CD4-positive, alpha-beta T cell (primary cell): ENCODE measurements around the gene S100A14. TPM values are rescaled to one million over a fixed set of nuclear protein-coding genes. Genes with fewer than 3 reads are reported as not detected.

Source experiments
- ATAC-seq: fragments of 200-7000 bp; cut with Tn5 transposase; one replicate; pipeline ENCODE4 v1.10.0; 2022; ENCODE audit warnings: mild to moderate bottlenecking; ENCODE audit not compliant: poor library complexity
- CTCF ChIA-PET: fragments of 350-600 bp; sonication (Branson Sonifier 250); formaldehyde crosslinking; loops from one replicate; lab custom pipeline; 2021; ENCODE audit warnings: antibody characterized with exemption, inconsistent platforms; lab: Charles Lee
- POLR2A ChIA-PET: fragments of 350-600 bp; sonication (Branson Sonifier 250); formaldehyde crosslinking; loops from one replicate; lab custom pipeline; 2021; ENCODE audit warnings: antibody characterized with exemption, inconsistent platforms; lab: Charles Lee
- DNase-seq, 14 experiments: peaks; one replicate each; pipeline ENCODE4 v3.0.0-alpha.2; 2013 to 2020; ENCODE audit warnings: mixed read lengths in 2 of 14
- H3K27ac ChIP-seq, 2 donors: one replicate each; pipeline versions ENCODE4 v1.5.1 to v1.7.0; 2013; ENCODE audit warnings: low read length in 2 of 2, low read depth in 1 of 2, mild to moderate bottlenecking in 1 of 2
- H3K27me3 ChIP-seq, 2 experiments: 1 replicate in 1 of 2; 2 replicates in 1 of 2; pipeline versions ENCODE4 v1.6.1 to v1.7.0; 2013; ENCODE audit warnings: low read length in 2 of 2, control low read depth in 1 of 2, mild to moderate bottlenecking in 1 of 2, moderate library complexity in 1 of 2; ENCODE audit not compliant: insufficient read depth in 2 of 2, control insufficient read depth in 1 of 2
- H3K36me3 ChIP-seq: one replicate; pipeline ENCODE4 v1.6.1; 2013; ENCODE audit warnings: low read length, control low read depth; ENCODE audit not compliant: insufficient read depth
- H3K4me1 ChIP-seq: one replicate; pipeline ENCODE4 v1.6.1; 2013; ENCODE audit warnings: low read length, control low read depth; ENCODE audit not compliant: insufficient read depth
- H3K4me3 ChIP-seq: one replicate; pipeline ENCODE4 v1.5.1; 2013; ENCODE audit warnings: mild to moderate bottlenecking, low read length, moderate library complexity
- H3K9me3 ChIP-seq, 2 experiments: 1 replicate in 1 of 2; 2 replicates in 1 of 2; pipeline versions ENCODE4 v1.6.1 to v1.7.0; 2013; ENCODE audit warnings: low read length in 2 of 2, mild to moderate bottlenecking in 2 of 2, control low read depth in 1 of 2, moderate library complexity in 1 of 2; ENCODE audit not compliant: control insufficient read depth in 1 of 2, insufficient read depth in 1 of 2
- H3K27ac Mint-ChIP-seq: one replicate; pipeline ENCODE4 v1.8.0; 2020; ENCODE audit warnings: mixed read lengths
- H3K27me3 Mint-ChIP-seq: one replicate; pipeline ENCODE4 v1.8.0; 2021; ENCODE audit warnings: mixed read lengths
- H3K36me3 Mint-ChIP-seq: one replicate; pipeline ENCODE4 v1.8.0; 2021; ENCODE audit warnings: low read depth, mixed read lengths
- H3K4me1 Mint-ChIP-seq: one replicate; pipeline ENCODE4 v1.8.0; 2021; ENCODE audit warnings: low read depth, mixed read lengths
- H3K4me3 Mint-ChIP-seq: one replicate; pipeline ENCODE4 v1.8.0; 2020; ENCODE audit warnings: mild to moderate bottlenecking, mixed read lengths
- H3K9me3 Mint-ChIP-seq: one replicate; pipeline ENCODE4 v1.8.0; 2020; ENCODE audit warnings: mixed read lengths
- intact Hi-C, 2 experiments: fragments of 100-400 bp; cut with DNase I in 1 of 2; cut with micrococcal nuclease in 1 of 2; formaldehyde crosslinking; loops; one replicate each; pipeline versions ENCODE4 v1.15.1 to v1.9.0; 2023 to 2025; cut with DNase I, micrococcal nuclease
- total RNA-seq, 174 experiments: library from RNA in 2 of 174; stranded (reverse) in 2 of 174; gene quantifications; one replicate each; pipeline ENCODE4 v1.2.3 and lab custom pipeline; 2021 to 2026
- TF ChIP-seq, protein P1 (sequence below): fragments of 200-600 bp; IDR thresholded peaks from one replicate; pipeline ENCODE4 v1.8.0; 2022; ENCODE audit warnings: antibody characterized with exemption, mild to moderate bottlenecking

S100A14 gene
- total RNA-seq, 2 experiments from 2014 or later, result not detected

DNA sequence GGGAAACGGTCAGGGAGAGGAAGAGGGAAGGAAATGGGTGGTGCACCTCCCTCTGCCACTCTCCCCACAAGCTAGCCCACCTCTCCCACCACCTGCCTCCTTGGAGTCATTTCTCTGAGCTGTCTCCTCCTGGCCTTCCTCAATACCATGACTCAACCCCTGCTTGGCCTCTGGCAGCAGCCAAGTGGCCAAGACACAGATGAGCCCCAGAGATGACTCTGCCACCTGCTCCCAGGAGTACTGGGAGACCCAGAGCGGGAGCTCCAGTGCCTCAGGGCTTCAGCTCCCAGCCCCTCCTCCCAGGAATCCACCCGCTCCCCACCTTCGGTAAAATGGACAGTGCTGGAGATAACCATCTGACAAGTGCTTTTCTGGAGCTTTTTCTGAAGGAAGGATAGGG, 5.8 kb downstream of the S100A14 start:
- TF ChIP-seq, protein P1, sequence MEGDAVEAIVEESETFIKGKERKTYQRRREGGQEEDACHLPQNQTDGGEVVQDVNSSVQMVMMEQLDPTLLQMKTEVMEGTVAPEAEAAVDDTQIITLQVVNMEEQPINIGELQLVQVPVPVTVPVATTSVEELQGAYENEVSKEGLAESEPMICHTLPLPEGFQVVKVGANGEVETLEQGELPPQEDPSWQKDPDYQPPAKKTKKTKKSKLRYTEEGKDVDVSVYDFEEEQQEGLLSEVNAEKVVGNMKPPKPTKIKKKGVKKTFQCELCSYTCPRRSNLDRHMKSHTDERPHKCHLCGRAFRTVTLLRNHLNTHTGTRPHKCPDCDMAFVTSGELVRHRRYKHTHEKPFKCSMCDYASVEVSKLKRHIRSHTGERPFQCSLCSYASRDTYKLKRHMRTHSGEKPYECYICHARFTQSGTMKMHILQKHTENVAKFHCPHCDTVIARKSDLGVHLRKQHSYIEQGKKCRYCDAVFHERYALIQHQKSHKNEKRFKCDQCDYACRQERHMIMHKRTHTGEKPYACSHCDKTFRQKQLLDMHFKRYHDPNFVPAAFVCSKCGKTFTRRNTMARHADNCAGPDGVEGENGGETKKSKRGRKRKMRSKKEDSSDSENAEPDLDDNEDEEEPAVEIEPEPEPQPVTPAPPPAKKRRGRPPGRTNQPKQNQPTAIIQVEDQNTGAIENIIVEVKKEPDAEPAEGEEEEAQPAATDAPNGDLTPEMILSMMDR, result no peak
- DNase-seq (no peak), ATAC-seq (no peak)
- Histone ChIP-seq H3K27ac (no peak overlapping the region), H3K4me3 (no peak overlapping the region), H3K9me3 (no peaks in the 10 kb centered on the region), H3K36me3 (no peaks in the 10 kb centered on the region), H3K27me3 (no peaks in the 10 kb centered on the region), H3K4me1 (no peaks in the 10 kb centered on the region)
- no peak overlapping the region for H3K4me3 Mint-ChIP-seq
- no peaks in the 10 kb centered on the region for H3K36me3 Mint-ChIP-seq
- H3K27ac Mint-ChIP-seq, result no peak overlapping the region
- no peaks in the 10 kb centered on the region for H3K4me1 Mint-ChIP-seq
- CTCF ChIA-PET, result no interaction called here
- intact Hi-C loops, result no loop called here
- POLR2A ChIA-PET, result no interaction called here
- H3K9me3 Mint-ChIP-seq, result no peaks in the 10 kb centered on the region
- H3K27me3 Mint-ChIP-seq, result no peaks in the 10 kb centered on the region

DNA sequence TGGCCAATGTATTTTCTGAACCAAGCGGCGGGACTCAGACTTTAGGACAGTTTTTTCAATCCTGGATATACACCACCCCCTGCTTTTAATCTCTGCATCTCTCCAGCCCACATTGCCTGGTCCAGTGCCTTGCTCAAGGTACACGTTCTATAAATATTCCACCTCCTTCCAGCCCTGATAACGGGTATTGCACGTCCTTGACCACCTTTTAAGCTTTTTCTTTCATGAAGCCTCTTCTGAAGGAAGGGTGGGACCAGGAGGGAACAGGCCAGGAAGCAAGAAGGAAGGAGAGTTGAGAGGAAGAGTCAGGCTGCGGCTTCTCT, 6.6 kb downstream of the S100A14 start:
- TF ChIP-seq, protein P1, result no peak
- H3K27me3 Mint-ChIP-seq, result no peaks in the 10 kb centered on the region
- H3K36me3 Mint-ChIP-seq, result no peaks in the 10 kb centered on the region
- POLR2A ChIA-PET, result no interaction called here
- no peaks in the 10 kb centered on the region for H3K9me3 Mint-ChIP-seq
- intact Hi-C loops, result no loop called here
- no peaks in the 10 kb centered on the region for H3K36me3 ChIP-seq
- H3K27ac Mint-ChIP-seq, result no peak overlapping the region
- no peaks in the 10 kb centered on the region for H3K9me3 ChIP-seq
- no peaks in the 10 kb centered on the region for H3K4me1 ChIP-seq
- H3K27ac ChIP-seq, result no peak overlapping the region
- no peak overlapping the region for H3K4me3 Mint-ChIP-seq
- no peak overlapping the region for H3K4me3 ChIP-seq
- DNase-seq (no peak), ATAC-seq (no peak)
- no peaks in the 10 kb centered on the region for H3K4me1 Mint-ChIP-seq
- CTCF ChIA-PET, result no interaction called here
- no peaks in the 10 kb centered on the region for H3K27me3 ChIP-seq

DNA sequence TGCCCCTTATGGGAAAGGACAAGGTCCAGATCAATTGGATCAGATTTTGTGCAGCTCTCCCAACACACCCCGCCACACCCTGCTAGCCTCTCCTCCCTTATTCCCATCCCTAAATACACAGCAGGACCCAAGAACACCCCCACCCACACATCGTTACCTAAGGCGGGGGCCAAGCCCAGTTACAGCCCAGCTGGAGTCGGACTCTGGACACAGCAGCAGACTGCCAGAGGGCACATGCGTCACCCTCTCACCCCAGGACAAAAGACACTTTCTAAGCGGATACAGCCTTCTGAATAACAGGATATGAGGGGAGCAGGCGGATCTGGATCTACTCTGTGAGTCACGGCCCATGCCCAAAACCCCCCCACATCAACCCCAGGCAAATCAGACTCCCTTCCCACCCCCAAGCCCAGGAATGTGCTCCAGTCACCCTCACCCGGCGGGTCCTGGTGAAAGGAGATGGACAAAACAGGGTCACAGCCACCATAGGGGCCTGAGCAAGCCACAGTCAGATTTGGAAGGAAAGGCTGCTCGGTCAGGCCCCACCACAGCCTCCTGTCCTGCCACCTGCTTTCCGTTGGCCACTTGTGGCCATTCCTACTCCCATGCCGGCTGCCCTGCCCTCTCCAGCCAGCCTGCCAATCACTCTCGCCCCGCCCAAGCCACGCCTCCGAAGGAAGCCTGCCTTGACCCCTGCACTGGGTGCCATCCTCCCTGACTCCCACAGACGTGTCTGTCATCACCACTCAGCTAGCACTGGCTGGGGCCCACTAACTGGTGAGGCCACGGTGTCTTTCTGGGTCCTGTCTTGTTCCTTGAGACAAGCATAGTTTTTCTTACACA, 7.2 kb downstream of the S100A14 start:
- CTCF ChIA-PET, result no interaction called here

More for the DNA sequence above, 7.2 kb downstream of the S100A14 start:
- POLR2A ChIA-PET, result no interaction called here
- Mint-ChIP-seq H3K4me3 (no peak overlapping the region), H3K27me3 (no peaks in the 10 kb centered on the region), H3K36me3 (no peaks in the 10 kb centered on the region), H3K27ac (no peak overlapping the region), H3K9me3 (no peaks in the 10 kb centered on the region), H3K4me1 (no peaks in the 10 kb centered on the region)
- intact Hi-C loops, result no loop called here
- H3K27me3 ChIP-seq, result no peaks in the 10 kb centered on the region
- no peaks in the 10 kb centered on the region for H3K9me3 ChIP-seq
- TF ChIP-seq, protein P1, result no peak
- H3K4me3 ChIP-seq, result no peak overlapping the region
- no peak for DNase-seq
- no peaks in the 10 kb centered on the region for H3K36me3 ChIP-seq
- no peak overlapping the region for H3K27ac ChIP-seq
- ATAC-seq, result no peak
- H3K4me1 ChIP-seq, result no peaks in the 10 kb centered on the region
